DMS79 treated with DMSO at 0.1 percent for 48 hours (cell line): ENCODE data around the gene MSMO1.

Experiments
- DNase-seq: peaks from one replicate; lab custom pipeline; 2025; lab: John Stamatoyannopoulos, UW

MSMO1 gene

GRCh38 chr4:165360985-165361670 is 33.7 kb downstream of the MSMO1 start:
- DNase-seq = no peak

GRCh38 chr4:165361810-165362209 is 34.3 kb downstream of the MSMO1 start:
- DNase-seq = no peak

GRCh38 chr4:165364452-165365080 is 37.1 kb downstream of the MSMO1 start:
- no peak for DNase-seq

GRCh38 chr4:165367040-165367439 is 39.6 kb downstream of the MSMO1 start:
- no peak for DNase-seq

- DNase-seq = no peak
Measured at GRCh38 chr4:165368114-165368513, 40.6 kb downstream of the MSMO1 start.

GRCh38 chr4:165368567-165368966 is 41.1 kb downstream of the MSMO1 start:
- no peak for DNase-seq

GRCh38 chr4:165369522-165369921 is 42.1 kb downstream of the MSMO1 start:
- no peak for DNase-seq

GRCh38 chr4:165370530-165370929 is 43.1 kb downstream of the MSMO1 start:
- DNase-seq = no peak

- no peak for DNase-seq
Measured at GRCh38 chr4:165375465-165375864, 48.0 kb downstream of the MSMO1 start.

- no peak for DNase-seq
Measured at GRCh38 chr4:165378398-165378744, 50.9 kb downstream of the MSMO1 start.

GRCh38 chr4:165378745-165379677 is 51.5 kb downstream of the MSMO1 start, which contains the start of gene CPE:
Gene CPE (plus strand): TSS chr4:165379008. CDS start chr4:165379222, 214 bp downstream.
- DNase-seq = peak; percentile 65

GRCh38 chr4:165379678-165380064 is 52.2 kb downstream of the MSMO1 start:
- peak; percentile 67 for DNase-seq

GRCh38 chr4:165380805-165381204 is 53.3 kb downstream of the MSMO1 start:
- DNase-seq = peak; percentile 67

- DNase-seq = peak; percentile 62
Measured at GRCh38 chr4:165381821-165382373, 54.4 kb downstream of the MSMO1 start.

GRCh38 chr4:165382640-165383039 is 55.2 kb downstream of the MSMO1 start:
- no peak for DNase-seq

GRCh38 chr4:165383591-165384073 is 56.2 kb downstream of the MSMO1 start:
- DNase-seq = peak; percentile 85

GRCh38 chr4:165384186-165384585 is 56.7 kb downstream of the MSMO1 start:
- DNase-seq = no peak

GRCh38 chr4:165384598-165384997 is 57.1 kb downstream of the MSMO1 start:
- DNase-seq = peak; percentile 93

GRCh38 chr4:165385126-165385525 is 57.7 kb downstream of the MSMO1 start:
- peak; percentile 75 for DNase-seq

- no peak for DNase-seq
Measured at GRCh38 chr4:165386328-165386727, 58.9 kb downstream of the MSMO1 start.

- DNase-seq = peak; percentile 26
Measured at GRCh38 chr4:165388756-165389155, 61.3 kb downstream of the MSMO1 start.
